ENCODE measurements around the gene FTO. TPM values are rescaled to one million over a fixed set of nuclear protein-coding genes. Genes with fewer than 3 reads are reported as not detected.

FTO gene
- total RNA-seq, 1 donor from 2014 or later, result 97.3 TPM

DNA sequence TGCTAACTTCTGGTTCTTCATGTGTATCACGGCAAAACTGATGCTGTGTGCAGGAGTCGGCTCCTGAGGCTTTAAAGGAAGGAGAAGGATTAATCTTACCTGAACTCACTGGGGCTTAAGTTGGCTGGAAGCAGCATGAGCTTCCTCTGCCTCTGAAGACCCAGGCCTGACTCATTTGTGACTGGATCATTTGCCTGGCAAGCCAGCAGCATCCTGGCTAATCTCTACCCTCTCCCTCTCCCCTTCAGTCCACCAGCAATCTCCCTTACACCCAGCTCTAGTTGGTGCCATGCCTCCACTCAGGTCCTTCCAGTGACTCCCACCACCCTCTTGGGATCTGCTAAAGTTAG is 432.3 kb downstream of the FTO start:
- no peak for DNase-seq (ENCODE audit: extremely low read depth, low read depth, low spot score)

DNA sequence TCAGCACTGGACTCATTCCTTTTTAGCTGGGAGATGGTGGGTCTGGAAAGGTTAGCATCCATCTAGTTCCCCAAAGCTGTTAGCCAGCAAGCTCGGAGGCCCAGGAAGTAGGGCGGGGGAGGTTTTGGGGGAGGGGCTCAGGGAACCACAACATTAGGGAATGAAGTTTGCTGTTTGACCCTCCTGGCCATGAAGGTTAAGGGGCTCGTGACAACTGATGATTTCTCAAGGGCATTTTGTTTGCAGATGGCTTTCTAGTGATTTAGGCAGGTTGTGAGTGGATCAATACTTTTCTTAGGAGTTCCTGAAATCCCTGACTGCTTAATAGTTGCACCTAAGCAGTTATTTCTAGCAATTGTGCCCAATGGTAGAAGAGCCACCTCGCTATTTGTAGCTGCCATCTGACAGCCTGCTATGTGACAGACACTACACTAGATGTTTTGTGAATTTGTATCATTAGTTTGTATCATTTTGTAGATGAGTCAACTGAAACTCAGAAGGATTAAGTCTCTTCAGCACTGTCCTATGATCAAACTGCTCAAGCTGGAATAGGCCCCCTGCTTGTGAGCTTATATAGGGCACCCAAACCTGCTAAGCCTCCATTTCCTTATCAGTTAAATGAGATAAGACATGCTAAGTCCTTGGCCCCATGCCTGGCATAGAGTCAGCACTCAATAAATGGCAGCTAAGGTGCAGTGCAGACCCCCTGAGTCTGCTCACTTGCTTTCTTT is 436.3 kb downstream of the FTO start:
- DNase-seq (ENCODE audit: extremely low read depth, low read depth, low spot score), result no peak

DNA sequence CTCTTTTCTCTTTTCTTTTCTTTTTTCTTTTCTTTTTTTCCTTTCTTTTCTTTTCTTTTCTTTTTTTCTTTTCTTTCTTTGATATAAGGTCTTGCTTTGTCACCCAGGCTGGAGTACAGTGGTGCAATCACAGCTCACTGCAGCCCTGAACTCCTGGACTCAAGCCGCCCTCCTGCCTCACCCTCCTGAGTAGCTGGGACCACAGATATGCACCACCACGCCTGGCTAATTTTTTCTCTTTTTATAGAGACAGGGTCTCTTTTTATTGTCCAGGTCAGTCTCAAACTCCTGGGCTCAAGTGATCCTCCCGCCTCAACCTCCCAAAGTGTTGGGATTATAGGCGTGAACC is 436.8 kb downstream of the FTO start:
- no peak for DNase-seq (ENCODE audit: extremely low read depth, low read depth, low spot score)

DNA sequence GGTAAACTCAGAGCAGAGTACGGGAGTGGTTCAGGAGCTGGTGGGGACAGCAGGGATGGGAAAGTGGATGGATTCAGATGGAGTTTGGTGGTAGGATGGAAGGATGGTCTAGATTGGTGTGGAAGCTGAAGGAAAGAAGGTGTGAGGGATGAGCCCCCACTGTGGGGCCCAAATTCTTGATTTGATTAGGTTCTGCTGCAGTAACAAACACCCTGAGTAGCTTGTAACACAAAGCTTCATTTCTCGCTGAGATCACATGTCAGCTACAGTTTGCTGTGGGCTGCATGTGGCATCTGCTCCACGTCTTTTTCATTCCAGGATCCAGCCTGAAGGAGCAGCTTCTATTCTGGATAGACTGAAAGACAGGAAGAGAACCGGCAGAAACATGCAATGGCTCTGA is 438.8 kb downstream of the FTO start:
- no peak for DNase-seq (ENCODE audit: extremely low read depth, low read depth, low spot score)

DNA sequence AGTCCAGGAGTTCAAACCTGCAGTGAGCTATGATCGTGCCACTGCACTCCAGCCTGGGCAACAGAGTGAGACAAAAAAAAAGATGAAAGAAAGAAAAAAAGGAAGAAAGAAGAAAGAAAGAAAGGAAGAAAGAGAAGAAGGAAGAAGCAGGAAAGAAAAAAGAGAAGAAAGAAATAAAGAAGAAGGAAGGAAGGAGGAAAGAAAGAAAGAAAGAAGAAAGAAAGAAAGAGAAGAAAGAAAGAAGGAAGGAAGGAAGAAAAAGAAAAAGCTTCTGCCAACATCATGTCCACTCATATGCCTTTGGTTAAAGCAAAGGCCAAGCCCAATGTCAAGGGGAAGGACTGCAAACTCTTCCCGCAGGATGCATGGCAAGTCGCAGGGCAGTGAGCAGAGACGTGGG is 439.5 kb downstream of the FTO start:
- no peak for DNase-seq (ENCODE audit: extremely low read depth, low read depth, low spot score)

DNA sequence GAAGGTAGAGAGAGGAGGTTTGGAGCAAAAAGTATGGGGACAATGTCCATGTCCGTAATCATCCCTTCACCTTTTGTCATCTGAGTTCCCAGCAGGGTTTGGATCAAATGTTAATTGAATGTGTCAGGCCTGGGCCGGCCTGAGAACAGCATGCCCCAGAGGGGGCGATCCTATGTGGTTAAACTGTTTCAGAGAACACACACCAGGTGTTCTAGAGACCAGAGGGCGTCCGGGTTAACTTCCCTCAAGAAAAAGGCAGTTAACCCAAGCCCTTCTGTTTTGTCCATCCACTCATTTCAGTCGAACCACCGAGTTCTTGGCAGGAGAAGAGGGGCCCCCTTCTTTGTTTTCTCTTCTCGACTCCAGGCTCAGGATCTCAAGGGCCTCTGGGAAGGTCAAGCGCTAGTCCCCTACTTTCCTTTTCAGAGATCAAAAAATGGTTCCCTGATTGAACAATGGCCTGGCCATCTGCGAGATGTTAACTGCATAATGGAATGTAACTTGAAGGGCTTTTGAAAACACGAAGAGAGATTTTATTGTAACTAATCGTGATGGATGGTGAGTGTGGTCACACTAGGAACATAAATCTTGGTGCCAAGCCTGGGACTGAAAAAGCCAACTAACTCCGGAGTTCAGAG is 440.1 kb downstream of the FTO start:
- DNase-seq (ENCODE audit: extremely low read depth, low read depth, low spot score), result no peak

DNA sequence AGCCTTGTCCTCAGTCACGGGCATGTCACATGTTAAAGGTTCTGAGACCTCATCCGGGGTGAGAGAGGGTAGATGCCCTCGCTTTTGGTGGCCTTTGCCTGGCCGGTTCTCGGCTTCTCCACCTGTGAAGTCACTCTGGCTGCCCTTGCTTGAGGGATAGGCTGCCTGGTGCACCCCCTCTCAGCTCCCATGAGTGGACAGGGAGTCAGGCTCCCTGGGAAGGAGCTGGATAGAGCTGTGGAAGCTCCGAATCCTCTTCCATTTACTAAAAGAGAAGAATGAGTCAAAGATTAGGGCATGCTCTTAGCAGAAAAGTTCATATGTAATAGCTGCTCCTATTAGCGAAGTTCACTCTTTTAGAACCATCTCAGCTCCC is 440.6 kb downstream of the FTO start:
- no peak for DNase-seq (ENCODE audit: extremely low read depth, low read depth, low spot score)

DNA sequence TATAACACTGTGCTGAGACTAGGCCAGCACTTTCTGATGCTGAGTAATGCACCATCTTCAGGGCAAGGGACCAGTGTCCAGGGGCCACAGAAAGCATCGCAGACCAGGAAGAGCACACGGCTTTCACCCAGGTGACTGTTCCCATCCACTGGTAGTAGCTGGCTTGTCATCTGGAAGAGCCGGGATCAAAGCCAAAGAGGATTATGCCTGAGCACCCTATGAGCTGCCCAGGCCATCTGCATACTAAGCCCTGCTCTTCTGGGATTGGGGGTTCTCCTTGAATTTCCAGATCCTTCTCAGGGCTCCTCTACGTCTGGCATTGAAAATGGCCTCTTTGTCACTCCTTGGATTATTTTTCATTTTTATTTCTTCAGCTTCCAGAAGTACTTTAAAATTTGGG is 441.9 kb downstream of the FTO start:
- no peak for DNase-seq (ENCODE audit: extremely low read depth, low read depth, low spot score)

DNA sequence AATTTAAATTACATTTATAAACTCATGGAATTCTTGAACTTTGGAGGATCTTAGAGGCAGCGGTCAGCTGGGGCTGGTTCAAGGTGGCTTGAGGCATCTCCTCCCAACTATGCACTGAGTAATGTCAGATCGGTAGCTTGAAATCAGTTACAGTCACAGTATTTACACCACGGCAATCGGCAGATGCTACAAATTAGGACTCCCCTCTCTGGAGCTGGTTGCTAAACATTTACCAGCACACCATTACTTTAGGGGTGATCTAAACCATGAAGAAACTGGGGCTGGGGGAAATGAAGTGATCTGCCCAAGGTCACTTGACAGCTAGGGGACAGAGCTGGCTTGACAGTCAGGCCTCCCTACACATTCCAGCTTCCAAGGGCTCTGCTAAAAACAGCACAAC is 445.0 kb downstream of the FTO start:
- no peak for DNase-seq (ENCODE audit: extremely low read depth, low read depth, low spot score)

DNA sequence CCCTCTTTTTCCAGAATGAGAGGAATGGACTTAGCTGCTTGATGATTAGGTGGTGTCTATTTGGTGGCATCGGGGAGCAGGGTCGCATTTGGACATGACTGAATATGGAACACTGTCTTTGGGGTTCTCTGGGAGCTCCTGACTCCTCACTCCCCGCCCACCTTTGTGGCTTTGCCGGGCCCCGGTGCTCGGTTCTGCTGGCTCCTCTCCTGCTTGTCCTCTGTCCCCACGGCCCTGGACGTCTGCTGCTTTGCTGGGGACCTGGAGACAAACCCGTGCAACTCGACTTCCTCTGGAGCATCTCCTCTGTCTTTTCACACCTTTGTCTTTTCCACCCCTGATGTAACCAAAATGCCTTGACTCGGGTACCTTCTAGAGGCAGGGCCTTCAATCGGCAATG is 446.9 kb downstream of the FTO start:
- no peak for DNase-seq (ENCODE audit: extremely low read depth, low read depth, low spot score)

DNA sequence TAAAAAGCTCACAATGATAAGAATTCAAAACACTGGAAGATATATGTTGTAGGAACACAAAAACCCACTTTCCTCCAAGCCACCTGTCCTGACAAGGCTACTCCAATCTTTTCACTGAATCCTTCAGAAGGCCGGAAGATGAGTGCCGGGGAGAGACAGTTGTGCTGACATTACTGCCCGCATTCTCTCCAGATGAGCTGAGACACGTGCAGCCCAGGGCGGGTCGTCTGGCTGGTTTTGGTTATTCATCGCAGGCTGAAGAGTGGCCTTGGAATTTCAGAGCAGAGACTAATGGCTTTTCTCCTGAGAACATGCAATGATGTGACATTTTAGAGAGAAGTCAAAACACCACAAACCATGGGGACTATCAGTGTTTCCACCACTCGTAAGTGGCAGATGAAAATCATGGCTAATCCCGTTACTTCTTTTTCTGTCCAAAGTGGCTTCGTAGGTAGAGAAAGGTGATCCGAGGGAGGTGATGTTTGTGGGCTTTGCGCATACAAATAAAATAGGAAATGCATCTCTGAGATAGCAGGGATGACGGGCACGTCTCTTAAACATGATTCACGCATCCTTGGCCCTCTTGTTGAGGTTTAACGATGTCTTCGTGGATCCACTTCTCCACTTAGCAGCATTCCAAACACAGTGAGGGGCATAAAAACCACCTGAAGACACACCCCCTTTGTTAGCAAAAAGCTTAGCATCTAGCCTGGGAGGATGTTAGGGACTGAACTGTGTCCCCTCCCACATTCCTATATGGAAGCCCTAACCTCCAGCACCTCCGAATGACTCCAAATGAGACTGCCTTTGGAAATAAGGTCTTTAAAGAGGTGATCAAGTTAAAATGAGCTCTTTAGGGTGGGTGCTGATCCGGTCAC is 448.6 kb downstream of the FTO start:
- no peak for DNase-seq (ENCODE audit: extremely low read depth, low read depth, low spot score)

DNA sequence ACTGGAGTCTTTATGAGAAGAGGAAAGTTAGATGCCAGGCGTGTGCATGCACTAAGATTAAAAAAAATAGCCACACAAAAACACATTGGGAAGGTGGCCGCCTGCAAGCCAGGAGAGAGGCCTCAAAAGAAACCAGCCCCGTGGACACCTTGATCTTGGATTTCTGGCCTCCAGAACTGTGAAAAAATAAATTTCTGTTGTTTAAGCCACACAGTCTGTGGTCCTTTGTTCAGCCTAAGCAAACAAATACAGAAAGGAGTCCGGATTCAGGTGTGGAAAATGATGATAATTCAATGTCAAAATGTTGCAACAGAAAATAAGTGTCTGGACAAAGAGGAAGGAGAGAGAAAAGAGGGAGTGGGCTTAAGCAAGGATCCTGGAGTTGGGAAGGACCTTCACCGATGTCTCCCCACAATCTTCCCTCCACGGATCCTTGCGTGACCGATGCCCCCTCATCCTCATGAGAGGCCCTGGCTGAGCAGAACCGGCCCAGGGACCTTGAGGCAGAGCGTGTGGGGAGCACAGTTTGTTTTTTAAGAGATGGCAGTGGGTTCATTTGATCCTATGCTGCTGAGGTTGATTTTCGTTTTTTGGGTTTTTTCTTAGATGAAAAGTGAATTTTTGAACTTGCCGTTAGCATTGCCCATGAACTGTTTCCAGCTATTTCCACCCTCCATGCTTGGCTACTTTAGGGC is 449.4 kb downstream of the FTO start:
- DNase-seq (ENCODE audit: extremely low read depth, low read depth, low spot score), result no peak

DNA sequence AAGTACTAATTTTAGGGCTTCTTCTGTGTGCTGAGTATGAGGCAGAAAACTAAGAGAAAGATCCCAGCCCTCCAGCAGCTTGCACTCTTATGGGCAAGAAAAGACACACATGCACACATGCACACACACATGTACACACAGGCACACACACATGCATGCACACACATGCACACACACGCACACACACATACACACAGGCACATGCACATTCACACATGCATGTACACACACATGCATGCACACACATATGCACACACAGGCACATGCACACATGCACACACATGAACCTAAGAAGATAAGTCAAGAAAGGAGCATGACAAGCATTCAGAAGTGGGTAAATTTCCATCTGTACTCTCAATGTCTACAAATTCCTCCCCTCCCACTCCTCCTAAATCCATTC is 452.4 kb downstream of the FTO start:
- DNase-seq (ENCODE audit: extremely low read depth, low read depth, low spot score), result no peak

DNA sequence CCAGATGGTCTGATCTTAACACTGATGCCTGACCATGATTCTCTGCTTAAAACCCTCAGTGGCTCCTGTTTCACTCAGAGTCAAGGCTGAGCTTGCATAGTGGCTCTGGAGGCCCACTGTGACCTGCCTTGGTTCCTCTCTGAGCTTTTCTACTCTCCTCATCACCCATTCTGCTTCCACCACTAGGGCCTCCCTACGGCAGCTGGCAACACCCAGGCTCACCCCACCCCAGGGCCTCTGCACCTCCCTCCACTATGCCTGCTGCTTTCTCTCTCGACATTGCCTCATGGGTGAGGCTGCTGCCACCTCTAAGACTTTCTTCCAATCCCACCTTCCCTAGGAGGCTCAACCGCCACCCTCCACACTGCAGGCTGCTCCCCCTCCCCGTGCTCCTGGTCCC is 455.0 kb downstream of the FTO start:
- no peak for DNase-seq (ENCODE audit: extremely low read depth, low read depth, low spot score)

DNA sequence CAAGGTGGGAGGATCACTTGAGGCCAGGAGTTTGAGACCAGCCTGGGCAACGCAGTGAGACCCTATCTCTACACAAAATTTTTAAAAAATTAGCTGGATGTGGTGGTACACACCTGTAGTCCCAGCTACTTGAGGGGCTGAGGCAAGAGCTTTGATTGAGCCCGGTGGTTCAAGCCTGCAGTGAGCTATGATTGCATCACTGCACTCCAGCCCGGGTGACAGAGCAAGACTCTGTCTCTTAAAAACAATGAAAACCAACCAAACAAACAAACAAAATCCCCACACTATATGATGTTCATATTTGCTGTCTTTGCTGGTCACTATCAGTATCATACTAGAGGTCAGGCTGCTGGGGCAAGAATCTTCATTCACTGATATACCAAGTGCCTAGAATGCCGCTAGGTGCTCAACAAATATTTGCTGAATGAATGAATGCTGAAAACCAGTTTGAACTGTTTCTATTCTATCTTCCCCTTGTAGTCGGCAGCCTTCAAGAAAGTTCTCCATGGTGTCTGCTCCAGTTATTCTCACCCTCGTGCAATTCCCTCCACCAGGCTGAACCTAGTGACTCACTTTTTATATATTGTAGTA is 455.6 kb downstream of the FTO start:
- DNase-seq (ENCODE audit: extremely low read depth, low read depth, low spot score), result no peak

DNA sequence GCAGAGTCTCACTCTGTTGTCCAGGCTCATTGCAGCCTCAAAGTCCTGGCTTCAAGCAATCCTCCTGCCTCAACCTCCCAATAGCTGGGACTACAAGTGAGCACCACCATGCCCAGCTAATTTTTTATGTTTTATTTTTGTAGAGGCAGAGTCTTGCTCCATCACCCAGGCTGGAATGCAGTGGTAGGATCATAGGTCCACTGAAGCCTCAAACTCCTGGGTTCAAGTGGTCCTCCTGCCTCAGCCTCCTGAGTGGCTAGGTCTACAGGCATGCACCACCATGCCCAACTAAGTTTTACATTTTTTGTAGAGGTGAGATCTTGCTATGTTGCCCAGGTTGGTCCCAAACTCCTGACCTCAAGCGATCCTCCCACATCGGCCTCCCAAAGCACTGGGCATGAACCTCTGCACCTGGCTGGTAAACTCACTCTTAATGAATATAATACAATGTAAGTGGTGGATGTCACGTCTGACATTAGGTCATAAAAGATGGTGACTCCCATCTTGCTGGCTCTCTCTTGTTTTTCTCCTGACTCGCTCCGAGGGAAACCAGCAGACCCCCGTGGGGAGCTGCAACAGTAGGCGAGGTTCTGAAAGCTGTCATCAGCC is 456.4 kb downstream of the FTO start:
- no peak for DNase-seq (ENCODE audit: extremely low read depth, low read depth, low spot score)

DNA sequence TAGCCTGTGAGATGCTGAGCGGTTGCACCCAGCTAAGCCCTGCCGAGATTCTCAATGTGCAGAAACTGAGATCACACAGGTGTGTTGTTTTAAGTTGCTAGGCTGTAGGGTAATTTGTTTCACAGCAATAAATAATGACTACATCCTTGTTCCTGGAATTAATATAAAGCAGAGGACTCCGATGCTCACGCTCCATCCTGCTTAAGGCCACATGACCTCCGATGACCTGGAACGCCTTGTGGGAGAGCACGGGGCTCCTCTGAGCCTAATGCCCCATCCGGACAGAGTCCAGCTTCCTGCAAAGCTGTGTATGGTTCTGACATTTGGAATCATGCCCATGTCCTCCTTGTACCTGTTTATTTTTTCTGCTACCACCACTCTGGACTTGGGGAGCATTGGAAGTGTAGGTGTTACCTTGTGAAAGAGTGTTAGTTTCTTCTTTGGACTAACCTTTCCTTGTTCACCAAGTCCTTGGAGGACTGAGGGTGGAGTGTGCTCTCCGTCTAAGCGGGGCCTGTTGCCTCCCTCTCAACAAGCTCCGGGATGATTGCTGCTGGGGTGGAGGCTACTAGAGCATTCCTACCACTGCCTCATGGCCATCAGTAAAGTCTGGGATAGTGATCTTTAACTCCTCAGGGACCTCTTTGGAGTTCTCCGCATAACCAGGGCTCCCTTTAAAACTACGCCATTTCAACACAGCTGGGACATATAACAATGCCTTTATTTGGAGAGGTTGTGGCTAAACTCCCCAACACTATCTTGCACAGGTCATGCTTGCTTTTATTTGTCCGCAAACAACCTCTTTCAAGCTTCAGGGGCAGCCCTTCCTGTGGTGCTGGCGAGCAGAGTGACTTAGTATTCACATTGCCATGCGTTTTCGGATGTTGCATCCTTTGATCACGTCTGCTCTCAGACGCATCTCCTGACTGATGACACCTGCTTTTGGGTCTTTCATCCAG is 457.3 kb downstream of the FTO start:
- no peak for DNase-seq (ENCODE audit: extremely low read depth, low read depth, low spot score)

DNA sequence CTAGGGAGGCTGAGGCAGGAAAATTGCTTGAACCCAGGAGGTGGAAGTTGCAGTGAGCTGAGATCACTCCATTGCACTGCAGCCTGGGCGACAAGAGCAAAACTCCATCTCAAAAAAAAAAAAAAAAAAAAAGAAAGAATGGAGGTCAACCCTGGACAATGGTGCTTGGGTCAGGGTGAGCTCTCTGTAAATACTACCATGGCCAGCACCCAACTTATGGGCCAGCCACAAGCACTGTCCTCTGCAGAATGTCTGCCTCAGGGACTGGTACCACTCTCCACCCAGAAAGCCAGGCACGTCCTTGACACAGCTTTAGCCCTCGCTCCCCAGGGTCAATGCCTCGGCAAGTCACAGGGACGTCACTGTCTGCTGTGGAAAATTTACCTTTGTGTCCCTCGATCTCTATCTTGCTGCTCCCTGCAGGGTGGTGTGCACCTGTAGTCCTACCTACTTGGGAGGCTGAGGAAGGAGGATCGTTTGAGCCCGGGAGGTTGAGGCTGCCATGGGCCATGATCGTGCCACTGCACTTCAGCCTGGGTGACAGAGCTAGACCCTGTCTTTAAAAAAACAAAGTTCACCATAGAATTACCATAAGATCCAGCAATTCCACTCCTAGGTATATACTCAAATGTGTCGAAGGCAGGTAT is 459.4 kb downstream of the FTO start:
- no peak for DNase-seq (ENCODE audit: extremely low read depth, low read depth, low spot score)

DNA sequence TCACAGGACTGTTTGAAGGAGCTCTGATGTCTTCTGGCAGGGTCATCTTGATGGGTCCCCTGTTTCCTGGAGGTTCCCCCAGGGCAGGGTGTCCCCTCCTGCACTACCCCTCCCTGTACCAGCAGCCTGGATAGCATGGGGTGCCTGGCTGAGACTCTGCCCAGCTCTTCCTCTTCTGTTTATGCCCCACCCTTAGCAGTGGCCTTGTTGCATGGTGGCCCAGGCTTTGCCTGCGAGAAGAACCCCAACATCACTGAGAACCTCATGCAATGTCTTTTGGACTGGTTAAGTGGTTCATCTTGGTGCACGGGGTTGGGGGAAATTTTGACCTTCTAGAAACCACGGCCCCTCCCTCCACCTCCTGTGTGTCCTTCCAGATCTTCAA is 460.8 kb downstream of the FTO start:
- no peak for DNase-seq (ENCODE audit: extremely low read depth, low read depth, low spot score)
